Measurements from ENCODE around the gene SELENOI.
A peak's percentile ranks its signal among the peaks of the same experiment; 100 is the strongest.
"Not testable (repeated sequence)": the region's sequence is repeated elsewhere in the genome, so short reads cannot be mapped to it uniquely, and the experiment has no call there.

Gene SELENOI

GRCh38 chr2:26345545-26346453 is at the start of gene SELENOI:
TSS of gene SELENOI (plus strand) at chr2:26346143. CDS start at chr2:26346233, 90 bp downstream.
- peak; percentile 98 to 99 for DNase-seq (ENCODE audit: low read depth in 2 of 2)

GRCh38 chr2:26297061-26297460 is 48.9 kb upstream of the SELENOI start:
- DNase-seq (ENCODE audit: low read depth in 2 of 2): no peak

GRCh38 chr2:26298286-26298637 is 47.7 kb upstream of the SELENOI start:
- no peak for DNase-seq (ENCODE audit: low read depth in 2 of 2)

- peak in 1 of 2 donors; percentile 19 for DNase-seq (ENCODE audit: low read depth in 2 of 2)
Measured at GRCh38 chr2:26298638-26299393, 47.1 kb upstream of the SELENOI start.

GRCh38 chr2:26299471-26300101 is 46.4 kb upstream of the SELENOI start:
- no peak for DNase-seq (ENCODE audit: low read depth in 2 of 2)

- no peak for DNase-seq (ENCODE audit: low read depth in 2 of 2)
Measured at GRCh38 chr2:26300234-26300925, 45.6 kb upstream of the SELENOI start.

- no peak for DNase-seq (ENCODE audit: low read depth in 2 of 2)
Measured at GRCh38 chr2:26302846-26303245, 43.1 kb upstream of the SELENOI start.

GRCh38 chr2:26305094-26305493 is 40.8 kb upstream of the SELENOI start:
- DNase-seq (ENCODE audit: low read depth in 2 of 2): not testable (repeated sequence)

- no peak for DNase-seq (ENCODE audit: low read depth in 2 of 2)
Measured at GRCh38 chr2:26305540-26305939, 40.4 kb upstream of the SELENOI start.

- no peak for DNase-seq (ENCODE audit: low read depth in 2 of 2)
Measured at GRCh38 chr2:26309921-26310320, 36.0 kb upstream of the SELENOI start.

- DNase-seq (ENCODE audit: low read depth in 2 of 2): no peak
Measured at GRCh38 chr2:26312471-26312870, 33.5 kb upstream of the SELENOI start.

- DNase-seq (ENCODE audit: low read depth in 2 of 2): no peak
Measured at GRCh38 chr2:26313446-26313845, 32.5 kb upstream of the SELENOI start.

GRCh38 chr2:26314243-26314642 is 31.7 kb upstream of the SELENOI start:
- DNase-seq (ENCODE audit: low read depth in 2 of 2): no peak

GRCh38 chr2:26316041-26316440 is 29.9 kb upstream of the SELENOI start:
- DNase-seq (ENCODE audit: low read depth in 2 of 2): no peak

GRCh38 chr2:26316845-26317244 is 29.1 kb upstream of the SELENOI start:
- no peak for DNase-seq (ENCODE audit: low read depth in 2 of 2)

GRCh38 chr2:26317377-26318105 is 28.4 kb upstream of the SELENOI start:
- DNase-seq (ENCODE audit: low read depth in 2 of 2): no peak

GRCh38 chr2:26318950-26319349 is 27.0 kb upstream of the SELENOI start:
- no peak for DNase-seq (ENCODE audit: low read depth in 2 of 2)

GRCh38 chr2:26324479-26324878 is 21.5 kb upstream of the SELENOI start:
- DNase-seq (ENCODE audit: low read depth in 2 of 2): not testable (repeated sequence)

GRCh38 chr2:26324903-26325302 is 21.0 kb upstream of the SELENOI start:
- DNase-seq (ENCODE audit: low read depth in 2 of 2): no peak

- DNase-seq (ENCODE audit: low read depth in 2 of 2): no peak
Measured at GRCh38 chr2:26325851-26326250, 20.1 kb upstream of the SELENOI start.

GRCh38 chr2:26326514-26326913 is 19.4 kb upstream of the SELENOI start:
- DNase-seq (ENCODE audit: low read depth in 2 of 2): no peak

Measured in activated CD8-positive, alpha-beta memory T cell treated with anti-CD3 and anti-CD28 coated beads for 4 hours (primary cell).